A673 (cell line): ENCODE results near the gene ACAP2. TPM values are rescaled to one million over a fixed set of nuclear protein-coding genes. Genes with fewer than 3 reads are reported as not detected.

Source experiments
- BruUV-seq: library from RNA; stranded (reverse); fragments of 400-500 nt; replicated peaks from 2 replicates; lab custom pipeline; 2021; lab: Mats Ljungman, UMichigan
- CTCF ChIA-PET: fragments of 300-600 bp; sonication (Branson Sonifier 250); formaldehyde crosslinking; loops from one replicate; lab custom pipeline; 2022; ENCODE audit warnings: antibody characterized with exemption; lab: Charles Lee
- POLR2A ChIA-PET: fragments of 300-600 bp; sonication (Branson Sonifier 250); formaldehyde crosslinking; loops from one replicate; lab custom pipeline; 2022; ENCODE audit warnings: antibody characterized with exemption; ENCODE audit not compliant: low non-redundant PET; lab: Charles Lee
- DNase-seq: peaks from one replicate; pipeline ENCODE4 v3.0.0-alpha.2; 2015; ENCODE audit warnings: low spot score
- H3K27ac ChIP-seq: fragments of 200-600 bp; sonication (generic); 2 replicates; pipeline ENCODE4 v1.5.1; 2016; ENCODE audit warnings: mixed run types, low read depth, mild to moderate bottlenecking, mixed read lengths, antibody characterized with exemption, low read length; ENCODE audit not compliant: poor library complexity, severe bottlenecking
- H3K27me3 ChIP-seq: fragments of 200-600 bp; sonication (generic); replicated peaks from 2 replicates; pipeline ENCODE4 v1.6.1; 2017; ENCODE audit warnings: mixed run types, low read depth, mild to moderate bottlenecking, mixed read lengths, antibody characterized with exemption, low read length; ENCODE audit not compliant: insufficient read depth, poor library complexity
- H3K36me3 ChIP-seq: fragments of 200-600 bp; sonication (generic); 2 replicates; pipeline ENCODE4 v1.6.1; 2016; ENCODE audit warnings: mixed run types, mild to moderate bottlenecking, mixed read lengths, antibody characterized with exemption, low read length; ENCODE audit not compliant: insufficient read depth, poor library complexity, severe bottlenecking
- H3K4me1 ChIP-seq: fragments of 200-600 bp; sonication (generic); 2 replicates; pipeline ENCODE4 v1.6.1; 2017; ENCODE audit warnings: mixed run types, mild to moderate bottlenecking, mixed read lengths, antibody characterized with exemption, low read length; ENCODE audit not compliant: insufficient read depth, poor library complexity, severe bottlenecking
- H3K4me3 ChIP-seq: fragments of 200-600 bp; sonication (generic); 2 replicates; pipeline ENCODE4 v1.5.1; 2016; ENCODE audit warnings: low read depth, mixed run types, mild to moderate bottlenecking, mixed read lengths, low read length; ENCODE audit not compliant: poor library complexity, severe bottlenecking
- H3K9me3 ChIP-seq: fragments of 200-600 bp; sonication (generic); 2 replicates; pipeline ENCODE4 v1.6.1; 2016; ENCODE audit warnings: mixed run types, low read depth, mild to moderate bottlenecking, mixed read lengths, antibody characterized with exemption, low read length; ENCODE audit not compliant: poor library complexity, severe bottlenecking
- EZH2 ChIP-seq: fragments of 200-600 bp; sonication (generic); IDR thresholded peaks from 2 replicates; pipeline ENCODE4 v1.6.1; 2017; ENCODE audit warnings: borderline replicate concordance, low read depth, mild to moderate bottlenecking, mixed read lengths, antibody characterized with exemption, low read length; ENCODE audit not compliant: poor library complexity, severe bottlenecking
- intact Hi-C: fragments of 100-400 bp; cut with micrococcal nuclease; formaldehyde crosslinking; loops from one replicate; pipeline ENCODE4 v1.10.0; 2022; ENCODE audit not compliant: unreplicated experiment
- total RNA-seq: library from RNA; stranded (reverse); gene quantifications from 2 replicates; pipeline ENCODE4 v1.2.3, GENCODE V29; 2021
- TF ChIP-seq, protein P1 (sequence below): fragments of 300-800, 200-600 bp; sonication (generic); conservative IDR thresholded peaks from 2 replicates; pipeline ENCODE4 v1.5.1; 2017; ENCODE audit warnings: low read depth, mild to moderate bottlenecking, antibody characterized with exemption, low read length, moderate library complexity, mixed read lengths

Gene ACAP2
- total RNA-seq, 1 experiment from 2014 or later: 47.4 TPM

DNA sequence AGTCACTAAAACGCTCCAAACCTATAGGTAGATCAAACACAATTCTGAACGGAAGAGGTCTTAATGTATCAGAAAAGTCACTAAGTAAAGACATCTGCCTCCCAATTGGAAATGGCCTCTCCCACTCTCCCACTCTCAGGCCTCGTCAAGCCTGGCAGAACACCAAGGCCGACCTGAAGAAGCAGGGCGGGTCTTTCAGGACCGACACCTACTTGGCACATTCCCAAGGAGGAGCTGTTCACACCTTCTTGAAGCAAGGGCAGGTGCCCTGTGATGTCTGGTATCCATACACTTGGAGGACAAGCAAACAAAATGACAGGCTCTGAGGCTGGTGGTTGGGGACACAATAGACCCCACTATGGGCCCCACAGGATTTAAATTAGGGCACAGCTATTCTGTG, 201.9 kb downstream of the ACAP2 start:
- Histone ChIP-seq H3K4me1 (no peaks in the 10 kb centered on the region), H3K4me3 (no peak overlapping the region), H3K9me3 (no peaks in the 10 kb centered on the region), H3K36me3 (peaks cover 3% of the 10 kb centered on the region), H3K27ac (no peak overlapping the region), H3K27me3 (no peaks in the 10 kb centered on the region)
- ChIA-PET CTCF (no interaction called here), POLR2A (no interaction called here)
- no TSS peak for BruUV-seq
- TF ChIP-seq, protein P1, sequence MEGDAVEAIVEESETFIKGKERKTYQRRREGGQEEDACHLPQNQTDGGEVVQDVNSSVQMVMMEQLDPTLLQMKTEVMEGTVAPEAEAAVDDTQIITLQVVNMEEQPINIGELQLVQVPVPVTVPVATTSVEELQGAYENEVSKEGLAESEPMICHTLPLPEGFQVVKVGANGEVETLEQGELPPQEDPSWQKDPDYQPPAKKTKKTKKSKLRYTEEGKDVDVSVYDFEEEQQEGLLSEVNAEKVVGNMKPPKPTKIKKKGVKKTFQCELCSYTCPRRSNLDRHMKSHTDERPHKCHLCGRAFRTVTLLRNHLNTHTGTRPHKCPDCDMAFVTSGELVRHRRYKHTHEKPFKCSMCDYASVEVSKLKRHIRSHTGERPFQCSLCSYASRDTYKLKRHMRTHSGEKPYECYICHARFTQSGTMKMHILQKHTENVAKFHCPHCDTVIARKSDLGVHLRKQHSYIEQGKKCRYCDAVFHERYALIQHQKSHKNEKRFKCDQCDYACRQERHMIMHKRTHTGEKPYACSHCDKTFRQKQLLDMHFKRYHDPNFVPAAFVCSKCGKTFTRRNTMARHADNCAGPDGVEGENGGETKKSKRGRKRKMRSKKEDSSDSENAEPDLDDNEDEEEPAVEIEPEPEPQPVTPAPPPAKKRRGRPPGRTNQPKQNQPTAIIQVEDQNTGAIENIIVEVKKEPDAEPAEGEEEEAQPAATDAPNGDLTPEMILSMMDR: no peak
- TF ChIP-seq EZH2: no peak
- intact Hi-C loops: no loop called here
- no peak for DNase-seq

DNA sequence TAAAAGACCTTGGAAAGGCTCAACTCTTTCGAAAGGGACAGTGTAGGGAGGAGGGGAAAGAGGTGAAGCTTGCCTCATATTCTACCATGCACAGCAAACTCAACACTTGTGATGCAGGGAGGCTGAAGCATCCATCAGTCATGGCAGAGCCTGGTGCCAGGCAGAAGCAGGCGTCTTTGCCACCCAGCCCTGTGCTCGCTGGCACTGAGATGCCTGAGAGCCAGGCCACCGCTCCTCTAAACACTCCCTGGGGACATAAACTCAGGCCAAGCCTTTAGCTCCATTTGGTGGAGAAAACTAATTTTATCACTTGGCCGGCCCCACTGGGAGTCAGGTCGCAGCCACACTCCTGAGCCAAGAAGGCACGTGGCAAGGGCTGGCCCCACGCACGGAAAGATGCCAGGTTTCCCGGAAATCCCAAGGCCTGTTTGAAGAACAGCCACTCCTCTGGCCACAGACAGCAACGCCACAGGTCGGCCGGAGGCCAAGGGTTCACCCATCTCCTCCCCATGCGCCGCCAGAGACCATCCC, 202.6 kb downstream of the ACAP2 start:
- CTCF ChIA-PET: no interaction called here

DNA sequence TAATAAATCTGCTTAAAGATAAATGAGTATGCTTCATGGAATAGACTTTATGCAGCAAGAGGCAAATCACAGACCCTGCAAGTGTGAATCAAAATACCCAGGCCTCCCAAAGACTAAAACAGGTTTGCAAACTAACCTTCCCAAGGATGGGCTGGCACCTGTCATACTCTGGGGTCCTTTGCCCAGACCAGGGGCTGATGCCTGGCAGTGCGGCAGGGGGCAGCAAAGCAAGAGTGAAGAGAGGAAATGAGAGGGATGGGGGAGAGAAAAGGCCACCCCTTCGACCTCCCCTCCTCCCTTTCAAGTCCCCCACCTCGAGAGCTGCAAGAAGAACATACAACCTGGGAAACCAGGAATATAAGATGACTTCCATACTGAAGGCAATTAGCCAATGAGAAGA, 203.7 kb downstream of the ACAP2 start:
- DNase-seq: no peak
- Histone ChIP-seq H3K27ac (no peak overlapping the region), H3K4me1 (no peaks in the 10 kb centered on the region), H3K9me3 (no peaks in the 10 kb centered on the region), H3K27me3 (no peaks in the 10 kb centered on the region), H3K4me3 (no peak overlapping the region), H3K36me3 (no peaks in the 10 kb centered on the region)
- BruUV-seq: no TSS peak
- ChIA-PET CTCF (no interaction called here), POLR2A (no interaction called here)
- TF ChIP-seq, protein P1: no peak
- no peak for TF ChIP-seq EZH2
- intact Hi-C loops: no loop called here

More for the DNA sequence above, 202.6 kb downstream of the ACAP2 start:
- no peak for DNase-seq
- Histone ChIP-seq H3K27me3 (no peaks in the 10 kb centered on the region), H3K4me3 (no peak overlapping the region), H3K36me3 (no peaks in the 10 kb centered on the region), H3K9me3 (no peaks in the 10 kb centered on the region), H3K27ac (no peak overlapping the region), H3K4me1 (no peaks in the 10 kb centered on the region)
- POLR2A ChIA-PET: no interaction called here
- intact Hi-C loops: no loop called here
- no TSS peak for BruUV-seq
- TF ChIP-seq, protein P1: no peak
- no peak for TF ChIP-seq EZH2
